ENCODE results near the gene CCNY.

CCNY gene

DNA sequence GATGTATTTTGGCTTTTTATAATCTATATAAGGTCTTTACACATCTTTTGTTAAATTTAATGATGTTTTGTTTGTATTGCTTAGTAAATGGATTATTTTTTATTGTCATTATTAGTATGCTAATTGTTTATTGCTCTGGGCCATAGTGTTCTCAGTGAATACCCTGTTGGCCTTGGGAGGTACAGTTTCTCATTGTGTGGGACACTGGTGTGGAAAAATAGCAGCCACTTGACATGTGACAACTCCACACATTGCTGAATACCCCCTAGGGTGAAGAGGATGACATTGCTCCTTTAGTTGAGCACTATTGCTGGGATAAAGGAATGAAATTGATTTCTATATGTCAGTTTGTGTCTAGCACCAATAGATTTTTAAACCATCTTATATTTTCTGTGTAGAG, 130.9 kb downstream of the CCNY start:
- H3K79me2 ChIP-seq (ENCODE audit: control insufficient read depth, low read length) = peaks cover 69% of the 10 kb centered on the region
- TF ChIP-seq EZH2phosphoT487 (IDR thresholded peaks at IDR 0.05; ENCODE audit: borderline replicate concordance, low read length) = no peak
- TF ChIP-seq, protein P1, sequence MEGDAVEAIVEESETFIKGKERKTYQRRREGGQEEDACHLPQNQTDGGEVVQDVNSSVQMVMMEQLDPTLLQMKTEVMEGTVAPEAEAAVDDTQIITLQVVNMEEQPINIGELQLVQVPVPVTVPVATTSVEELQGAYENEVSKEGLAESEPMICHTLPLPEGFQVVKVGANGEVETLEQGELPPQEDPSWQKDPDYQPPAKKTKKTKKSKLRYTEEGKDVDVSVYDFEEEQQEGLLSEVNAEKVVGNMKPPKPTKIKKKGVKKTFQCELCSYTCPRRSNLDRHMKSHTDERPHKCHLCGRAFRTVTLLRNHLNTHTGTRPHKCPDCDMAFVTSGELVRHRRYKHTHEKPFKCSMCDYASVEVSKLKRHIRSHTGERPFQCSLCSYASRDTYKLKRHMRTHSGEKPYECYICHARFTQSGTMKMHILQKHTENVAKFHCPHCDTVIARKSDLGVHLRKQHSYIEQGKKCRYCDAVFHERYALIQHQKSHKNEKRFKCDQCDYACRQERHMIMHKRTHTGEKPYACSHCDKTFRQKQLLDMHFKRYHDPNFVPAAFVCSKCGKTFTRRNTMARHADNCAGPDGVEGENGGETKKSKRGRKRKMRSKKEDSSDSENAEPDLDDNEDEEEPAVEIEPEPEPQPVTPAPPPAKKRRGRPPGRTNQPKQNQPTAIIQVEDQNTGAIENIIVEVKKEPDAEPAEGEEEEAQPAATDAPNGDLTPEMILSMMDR (IDR thresholded peaks at IDR 0.05; ENCODE audit: low read depth, low read length, poor library complexity, severe bottlenecking) = no peak
- no peaks in the 10 kb centered on the region for H3K9me2 ChIP-seq (replicated peaks; ENCODE audit: control insufficient read depth, low read length)
- H3K27ac ChIP-seq (ENCODE audit: low read depth, low read length) = no peak overlapping the region
- peaks cover 4% of the 10 kb centered on the region; the same call in 1 of the 2 replicates for H3K4me1 ChIP-seq (ENCODE audit: control insufficient read depth, low read length)
- H3F3A ChIP-seq (ENCODE audit: control insufficient read depth, insufficient read depth) = no peaks in the 10 kb centered on the region
- H3K9me3 ChIP-seq (ENCODE audit: control insufficient read depth, insufficient read depth, low read length) = no peaks in the 10 kb centered on the region
- H3K4me2 ChIP-seq (ENCODE audit: low read length) = no peak overlapping the region
- H3K27me3 ChIP-seq (ENCODE audit: control insufficient read depth, low read length) = no peaks in the 10 kb centered on the region
- H3K36me3 ChIP-seq (ENCODE audit: control insufficient read depth, low read length) = no peaks in the 10 kb centered on the region
- H3K4me3 ChIP-seq (ENCODE audit: low read length) = no peak overlapping the region
- H4K20me1 ChIP-seq (ENCODE audit: control insufficient read depth, insufficient read depth, low read depth, low read length) = peaks cover 5% of the 10 kb centered on the region; the same call in 1 of the 2 replicates

DNA sequence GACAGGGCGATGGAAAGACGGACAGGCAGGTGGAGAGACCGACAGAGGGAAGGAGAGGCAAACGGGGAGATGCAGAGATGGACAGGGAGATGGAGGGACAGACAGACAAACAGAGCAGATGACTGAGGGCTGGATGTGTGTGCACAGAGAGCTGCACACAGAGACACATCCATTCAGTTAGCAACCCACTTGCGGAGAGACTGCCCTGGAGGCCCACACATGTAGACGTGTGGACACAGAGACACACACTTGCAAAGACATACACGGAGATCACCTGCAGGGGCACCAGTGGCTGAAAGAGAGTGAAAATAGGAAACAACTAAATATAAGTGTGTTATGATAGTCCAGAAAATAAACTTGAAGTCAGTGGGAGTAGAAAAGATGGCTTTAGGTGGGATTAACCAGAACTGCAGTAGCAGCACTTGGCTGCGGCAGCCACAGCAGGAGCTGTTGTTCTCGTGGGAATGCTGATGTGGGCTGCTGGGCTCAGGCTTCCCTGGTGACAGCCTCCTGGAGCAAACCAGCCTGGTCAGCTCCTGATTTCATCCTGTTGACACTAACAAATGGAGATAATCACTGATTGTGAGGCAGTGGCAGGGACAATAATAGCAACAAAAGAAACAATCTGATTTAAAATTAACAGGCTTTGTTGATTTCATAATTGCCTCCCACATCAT, 134.1 kb downstream of the CCNY start:
- H3K4me2 ChIP-seq (ENCODE audit: low read length) = no peak overlapping the region
- no peaks in the 10 kb centered on the region for H4K20me1 ChIP-seq (ENCODE audit: control insufficient read depth, insufficient read depth, low read depth, low read length)
- no peaks in the 10 kb centered on the region for H3K9me2 ChIP-seq (replicated peaks; ENCODE audit: control insufficient read depth, low read length)
- no peaks in the 10 kb centered on the region for H3K4me1 ChIP-seq (ENCODE audit: control insufficient read depth, low read length)
- no peaks in the 10 kb centered on the region for H3K27me3 ChIP-seq (ENCODE audit: control insufficient read depth, low read length)
- no peaks in the 10 kb centered on the region for H3K9me3 ChIP-seq (ENCODE audit: control insufficient read depth, insufficient read depth, low read length)
- H3K79me2 ChIP-seq (ENCODE audit: control insufficient read depth, low read length) = peaks cover 40% of the 10 kb centered on the region
- no peak overlapping the region for H3K4me3 ChIP-seq (ENCODE audit: low read length)
- H3K27ac ChIP-seq (ENCODE audit: low read depth, low read length) = no peak overlapping the region
- no peaks in the 10 kb centered on the region for H3F3A ChIP-seq (ENCODE audit: control insufficient read depth, insufficient read depth)
- H3K36me3 ChIP-seq (ENCODE audit: control insufficient read depth, low read length) = no peaks in the 10 kb centered on the region
- TF ChIP-seq, protein P1 (IDR thresholded peaks at IDR 0.05; ENCODE audit: low read depth, low read length, poor library complexity, severe bottlenecking) = no peak
- no peak for TF ChIP-seq EZH2phosphoT487 (IDR thresholded peaks at IDR 0.05; ENCODE audit: borderline replicate concordance, low read length)

DNA sequence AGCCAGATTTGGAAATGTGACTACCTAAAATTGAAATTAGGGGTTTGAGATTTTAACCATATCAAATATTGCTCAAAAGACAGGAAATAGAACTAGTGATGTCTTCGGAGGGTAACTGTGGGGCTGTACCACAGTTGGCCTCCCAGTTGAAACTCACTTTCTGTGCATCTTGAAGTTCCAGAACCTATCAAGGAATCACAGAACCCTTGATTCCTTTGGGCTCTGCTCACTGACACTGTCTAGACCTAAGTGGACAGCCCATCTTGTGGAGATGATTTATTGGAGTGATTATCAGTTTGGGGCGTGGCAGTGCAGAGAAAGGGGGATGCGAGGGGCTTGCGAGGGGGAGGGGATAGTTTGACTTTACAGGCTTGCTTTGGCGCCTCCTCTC, 134.6 kb downstream of the CCNY start:
- Histone ChIP-seq H3K79me2 (ENCODE audit: control insufficient read depth, low read length) (peaks cover 36% of the 10 kb centered on the region), H3K9me2 (replicated peaks; ENCODE audit: control insufficient read depth, low read length) (no peaks in the 10 kb centered on the region), H3F3A (ENCODE audit: control insufficient read depth, insufficient read depth) (no peaks in the 10 kb centered on the region), H3K4me3 (ENCODE audit: low read length) (no peak overlapping the region), H4K20me1 (ENCODE audit: control insufficient read depth, insufficient read depth, low read depth, low read length) (no peaks in the 10 kb centered on the region), H3K9me3 (ENCODE audit: control insufficient read depth, insufficient read depth, low read length) (no peaks in the 10 kb centered on the region), H3K27ac (ENCODE audit: low read depth, low read length) (no peak overlapping the region), H3K36me3 (ENCODE audit: control insufficient read depth, low read length) (no peaks in the 10 kb centered on the region), H3K4me1 (ENCODE audit: control insufficient read depth, low read length) (no peaks in the 10 kb centered on the region), H3K27me3 (ENCODE audit: control insufficient read depth, low read length) (no peaks in the 10 kb centered on the region), H3K4me2 (ENCODE audit: low read length) (no peak overlapping the region)
- TF ChIP-seq, protein P1 (IDR thresholded peaks at IDR 0.05; ENCODE audit: low read depth, low read length, poor library complexity, severe bottlenecking) = no peak
- TF ChIP-seq EZH2phosphoT487 (IDR thresholded peaks at IDR 0.05; ENCODE audit: borderline replicate concordance, low read length) = no peak

Data from DOHH2 (cell line).